GM23248 (cell line): ENCODE measurements around the gene NEURL2.

Experiments
- EZH2 ChIP-seq: fragments of 200-600 bp; sonication (generic); IDR thresholded peaks from 2 replicates; pipeline ENCODE4 v1.6.1; 2018; ENCODE audit warnings: antibody characterized with exemption, mild to moderate bottlenecking; ENCODE audit not compliant: insufficient read depth, poor library complexity, severe bottlenecking
- EZH2phosphoT487 ChIP-seq: fragments of 200-600 bp; sonication (generic); IDR thresholded peaks from 2 replicates; pipeline ENCODE4 v1.6.1; 2018; ENCODE audit warnings: antibody characterized with exemption, moderate library complexity, mild to moderate bottlenecking, low read depth; ENCODE audit not compliant: insufficient read depth

DNA sequence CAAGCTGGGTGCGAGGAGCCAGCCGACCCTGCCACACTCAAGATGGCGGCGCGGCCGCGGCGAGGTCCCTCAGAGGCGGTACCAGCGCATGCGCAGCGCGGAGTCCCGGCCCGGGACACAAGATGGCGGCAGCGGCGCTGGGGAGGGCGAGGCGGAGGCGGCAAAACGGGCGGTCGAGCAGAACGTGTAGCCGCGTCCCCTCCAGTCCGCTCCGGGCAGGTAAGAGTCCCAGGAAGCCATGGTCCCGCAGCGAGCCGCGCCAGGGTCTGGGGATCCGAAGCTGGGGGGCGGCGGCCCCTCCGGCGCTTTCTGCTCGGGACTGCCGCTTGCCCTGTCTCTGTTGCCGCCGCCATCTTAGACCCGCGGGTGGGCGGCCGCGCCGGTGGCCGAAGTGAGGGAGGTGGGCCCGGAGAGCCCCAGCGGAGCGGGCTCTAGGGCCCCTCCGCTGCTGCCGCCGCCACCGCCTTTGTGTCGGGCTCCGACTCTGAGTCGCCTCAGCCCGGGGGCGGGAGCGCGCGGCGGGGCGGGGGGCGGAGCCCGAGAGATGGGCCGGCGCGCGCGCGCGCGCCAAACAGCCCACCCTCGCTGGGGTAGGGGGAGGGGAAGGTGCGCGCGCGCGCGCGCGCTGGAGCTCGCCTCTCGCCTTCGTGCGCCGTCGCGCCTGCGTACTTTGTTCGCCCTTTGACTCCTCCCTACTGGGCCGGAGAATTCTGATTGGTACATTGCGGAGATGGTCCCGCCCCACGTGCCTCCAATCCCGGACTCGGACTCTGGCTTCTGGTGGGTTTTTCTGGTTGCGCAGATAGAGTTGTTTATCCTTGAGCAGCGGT is 43.8 kb upstream of the NEURL2 start, which contains the start of gene PCIF1:
- TF ChIP-seq EZH2 (no peak), EZH2phosphoT487 (no peak)
